SU-DHL-6 (cell line): ENCODE data around the gene LMOD1.

ENCODE experiments used
- H2AFZ ChIP-seq: fragments of 200-600 bp; sonication (generic); 2 replicates; pipeline ENCODE4 v1.6.1; 2014; ENCODE audit warnings: low read depth, mild to moderate bottlenecking, moderate library complexity, mixed read lengths, antibody characterized with exemption, low read length; ENCODE audit not compliant: severe bottlenecking
- H3F3A ChIP-seq: fragments of 200-600 bp; shearing (Covaris generic); 2 replicates; pipeline ENCODE4 v1.6.0; 2016; ENCODE audit warnings: antibody characterized with exemption, mild to moderate bottlenecking; ENCODE audit not compliant: insufficient read depth
- H3K27ac ChIP-seq: fragments of 200-600 bp; sonication (generic); 2 replicates; pipeline ENCODE4 v1.5.1; 2016; ENCODE audit warnings: low read depth, mild to moderate bottlenecking, low read length, moderate library complexity, mixed read lengths
- H3K27me3 ChIP-seq: fragments of 200-600 bp; sonication (generic), shearing (Covaris generic); 2 replicates; pipeline ENCODE4 v1.6.0; 2014; ENCODE audit warnings: mild to moderate bottlenecking, low read length
- H3K36me3 ChIP-seq: fragments of 200-600 bp; sonication (generic); 2 replicates; pipeline ENCODE4 v1.6.1; 2014; ENCODE audit warnings: mild to moderate bottlenecking, low read length, mixed read lengths
- H3K4me2 ChIP-seq: fragments of 300-600, 200-600 bp; shearing (Covaris generic), sonication (generic); 2 replicates; pipeline ENCODE4 v1.6.0; 2014; ENCODE audit warnings: low read length, low read depth, mild to moderate bottlenecking; ENCODE audit not compliant: poor library complexity, severe bottlenecking
- H3K4me3 ChIP-seq: fragments of 200-600 bp; sonication (generic); 2 replicates; pipeline ENCODE4 v1.5.1; 2014; ENCODE audit warnings: antibody characterized with exemption, low read length, mild to moderate bottlenecking, mixed read lengths; ENCODE audit not compliant: insufficient read depth, poor library complexity, severe bottlenecking
- H3K79me2 ChIP-seq: fragments of 200-600 bp; sonication (generic); 2 replicates; pipeline ENCODE4 v1.6.1; 2014; ENCODE audit warnings: mild to moderate bottlenecking, low read length, moderate library complexity; ENCODE audit not compliant: insufficient read depth
- H3K9ac ChIP-seq: fragments of 200-600 bp; sonication (generic); 2 replicates; pipeline ENCODE4 v1.7.0; 2014; ENCODE audit warnings: mild to moderate bottlenecking, low read length
- H3K9me2 ChIP-seq: fragments of 200-600 bp; sonication (generic); replicated peaks from 2 replicates; pipeline ENCODE4 v1.6.1; 2014; ENCODE audit warnings: low read length; ENCODE audit not compliant: insufficient read depth
- H3K9me3 ChIP-seq: fragments of 200-600 bp; sonication (generic); 2 replicates; pipeline ENCODE4 v1.6.1; 2014; ENCODE audit warnings: low read length, mixed read lengths; ENCODE audit not compliant: insufficient read depth
- H4K20me1 ChIP-seq: fragments of 200-600 bp; sonication (generic); 2 replicates; pipeline ENCODE4 v1.6.1; 2014; ENCODE audit warnings: low read depth, mild to moderate bottlenecking, antibody characterized with exemption, low read length, moderate library complexity, mixed read lengths
- EZH2phosphoT487 ChIP-seq: fragments of 200-600 bp; sonication (generic), shearing (Covaris generic); conservative IDR thresholded peaks from 2 replicates; pipeline ENCODE4 v1.6.1; 2018; ENCODE audit warnings: mild to moderate bottlenecking, antibody characterized with exemption, low read length, moderate library complexity, mixed read lengths
- TF ChIP-seq, protein P1 (sequence below): fragments of 200-600 bp; sonication (generic); IDR thresholded peaks from one replicate; pipeline ENCODE4 v1.5.1; 2017; ENCODE audit warnings: antibody characterized with exemption, mild to moderate bottlenecking, low read length, moderate library complexity; ENCODE audit not compliant: insufficient read depth, poor library complexity, severe bottlenecking

LMOD1 gene

DNA sequence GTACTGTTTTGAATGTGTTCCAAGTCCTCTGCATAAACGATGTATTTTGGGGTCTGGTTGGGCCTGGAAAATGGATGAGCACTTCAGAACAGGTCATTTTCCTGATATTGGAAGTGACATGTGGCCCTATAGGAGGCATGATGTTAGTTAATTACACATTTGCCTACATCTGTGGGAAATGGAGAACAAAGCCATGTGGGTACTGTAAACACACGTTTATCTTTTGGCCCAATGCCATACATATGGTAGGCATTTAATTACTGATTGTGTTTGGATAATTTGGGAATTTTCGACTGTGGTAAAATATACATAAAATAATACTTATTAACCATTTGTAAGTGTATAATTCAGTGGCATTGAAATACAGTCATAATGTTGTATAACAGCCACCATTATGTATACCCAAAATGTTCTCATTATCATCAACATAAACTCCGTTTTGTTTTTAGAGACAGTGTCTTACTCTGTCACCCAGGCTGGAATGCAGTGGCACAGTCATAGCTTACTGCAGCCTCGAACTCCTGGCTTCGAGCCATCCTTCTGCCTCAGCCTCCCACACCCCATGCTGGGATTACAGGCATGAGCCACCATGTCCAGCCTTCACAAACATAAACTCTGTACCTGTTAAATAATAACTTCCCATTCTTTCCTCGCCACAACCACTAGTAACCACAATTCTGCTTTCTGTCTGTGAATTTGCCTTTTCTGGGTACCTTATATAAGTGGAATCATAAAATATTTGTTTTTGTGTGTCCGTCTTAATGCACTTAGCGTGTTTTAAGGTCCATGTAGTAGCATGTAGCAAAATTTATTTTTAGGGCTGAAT is 24.2 kb upstream of the LMOD1 start:
- Histone ChIP-seq H3F3A (peaks cover 16% of the 10 kb centered on the region; the same call in 1 of the 2 replicates), H3K36me3 (peaks cover 20% of the 10 kb centered on the region), H3K27me3 (no peaks in the 10 kb centered on the region)

DNA sequence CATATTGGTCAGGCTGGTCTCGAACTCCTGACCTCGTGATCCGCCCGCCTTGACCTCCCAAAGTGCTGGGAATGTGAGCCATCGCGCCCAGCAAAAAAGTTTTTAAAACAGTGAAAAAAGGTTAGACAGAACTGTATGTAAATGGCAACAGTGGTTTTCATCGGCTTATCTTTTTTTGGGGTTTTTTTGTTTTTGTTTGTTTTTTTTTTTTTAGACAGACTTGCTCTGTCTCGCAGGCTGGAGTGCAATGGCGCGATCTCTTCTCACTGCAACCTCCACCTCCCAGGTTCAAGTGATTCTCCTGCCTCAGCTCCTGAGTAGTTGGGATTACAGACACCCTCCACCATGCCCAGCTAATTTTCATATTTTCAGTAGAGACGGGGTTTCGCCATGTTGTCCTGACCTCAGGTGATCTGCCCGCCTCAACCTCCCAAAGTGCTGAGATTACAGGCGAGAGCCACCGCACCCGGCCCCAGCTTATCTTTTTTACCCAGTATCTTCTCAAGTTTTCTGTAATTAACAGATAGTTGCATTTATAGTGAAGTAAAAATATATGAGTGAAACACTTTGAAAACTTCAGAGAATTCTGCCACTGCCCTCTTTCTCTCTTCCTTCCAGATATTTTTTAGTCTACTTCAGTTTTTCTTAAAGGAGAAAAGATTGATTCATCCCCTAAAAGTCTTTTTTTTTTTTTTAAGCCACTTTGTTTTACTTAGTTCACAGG is 22.0 kb upstream of the LMOD1 start:
- Histone ChIP-seq H3K36me3 (peaks cover 28% of the 10 kb centered on the region), H3K79me2 (peaks cover 3% of the 10 kb centered on the region; the same call in 1 of the 2 replicates), H2AFZ (no peak overlapping the region), H3K9me3 (no peaks in the 10 kb centered on the region), H3K4me3 (no peak overlapping the region), H3K9me2 (no peaks in the 10 kb centered on the region), H3K27me3 (no peaks in the 10 kb centered on the region), H3K9ac (no peak overlapping the region), H4K20me1 (no peaks in the 10 kb centered on the region), H3F3A (peaks cover 16% of the 10 kb centered on the region; the same call in 1 of the 2 replicates), H3K27ac (no peak overlapping the region), H3K4me2 (no peak overlapping the region)
- TF ChIP-seq, protein P1, sequence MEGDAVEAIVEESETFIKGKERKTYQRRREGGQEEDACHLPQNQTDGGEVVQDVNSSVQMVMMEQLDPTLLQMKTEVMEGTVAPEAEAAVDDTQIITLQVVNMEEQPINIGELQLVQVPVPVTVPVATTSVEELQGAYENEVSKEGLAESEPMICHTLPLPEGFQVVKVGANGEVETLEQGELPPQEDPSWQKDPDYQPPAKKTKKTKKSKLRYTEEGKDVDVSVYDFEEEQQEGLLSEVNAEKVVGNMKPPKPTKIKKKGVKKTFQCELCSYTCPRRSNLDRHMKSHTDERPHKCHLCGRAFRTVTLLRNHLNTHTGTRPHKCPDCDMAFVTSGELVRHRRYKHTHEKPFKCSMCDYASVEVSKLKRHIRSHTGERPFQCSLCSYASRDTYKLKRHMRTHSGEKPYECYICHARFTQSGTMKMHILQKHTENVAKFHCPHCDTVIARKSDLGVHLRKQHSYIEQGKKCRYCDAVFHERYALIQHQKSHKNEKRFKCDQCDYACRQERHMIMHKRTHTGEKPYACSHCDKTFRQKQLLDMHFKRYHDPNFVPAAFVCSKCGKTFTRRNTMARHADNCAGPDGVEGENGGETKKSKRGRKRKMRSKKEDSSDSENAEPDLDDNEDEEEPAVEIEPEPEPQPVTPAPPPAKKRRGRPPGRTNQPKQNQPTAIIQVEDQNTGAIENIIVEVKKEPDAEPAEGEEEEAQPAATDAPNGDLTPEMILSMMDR: no peak
- no peak for TF ChIP-seq EZH2phosphoT487

More for the DNA sequence above, 24.2 kb upstream of the LMOD1 start:
- no peak for TF ChIP-seq EZH2phosphoT487
- TF ChIP-seq, protein P1: no peak
- Histone ChIP-seq H3K9me2 (no peaks in the 10 kb centered on the region), H2AFZ (no peak overlapping the region), H4K20me1 (no peaks in the 10 kb centered on the region), H3K4me3 (no peak overlapping the region), H3K9ac (no peak overlapping the region), H3K4me2 (no peak overlapping the region), H3K79me2 (peaks cover 3% of the 10 kb centered on the region; the same call in 1 of the 2 replicates), H3K27ac (no peak overlapping the region), H3K9me3 (no peaks in the 10 kb centered on the region)

DNA sequence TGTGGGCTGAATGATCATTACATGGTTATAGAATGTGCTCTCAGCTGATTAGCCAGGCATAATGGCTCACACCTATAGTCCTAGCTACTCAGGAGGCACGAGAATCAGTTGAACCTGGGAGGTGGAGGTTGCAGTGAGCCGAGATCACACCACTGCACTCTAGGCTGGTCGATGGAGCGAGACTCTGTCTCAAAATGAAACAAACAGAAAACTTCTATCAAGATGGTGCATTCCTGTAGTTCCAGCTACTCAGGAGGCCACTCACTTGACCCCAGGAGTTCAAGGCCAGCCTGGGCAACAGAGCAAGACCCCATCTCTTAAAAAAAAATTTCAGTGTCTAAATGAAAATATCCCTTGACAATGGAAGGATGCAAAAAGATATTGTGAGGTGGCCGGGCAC is 19.8 kb upstream of the LMOD1 start:
- Histone ChIP-seq H3K79me2 (peaks cover 3% of the 10 kb centered on the region; the same call in 1 of the 2 replicates), H3K4me3 (no peak overlapping the region), H3K9me2 (no peaks in the 10 kb centered on the region), H3K9me3 (no peaks in the 10 kb centered on the region), H3K27me3 (no peaks in the 10 kb centered on the region), H3K9ac (no peak overlapping the region), H3K4me2 (no peak overlapping the region), H3K36me3 (peaks cover 35% of the 10 kb centered on the region), H2AFZ (no peak overlapping the region), H3F3A (peaks cover 12% of the 10 kb centered on the region; the same call in 1 of the 2 replicates), H4K20me1 (no peaks in the 10 kb centered on the region), H3K27ac (no peak overlapping the region)
- TF ChIP-seq, protein P1: no peak
- no peak for TF ChIP-seq EZH2phosphoT487
